SJSA1 (cell line): ENCODE results near the gene LAYN. TPM values are rescaled to one million over a fixed set of nuclear protein-coding genes. Genes with fewer than 3 reads are reported as not detected.

ENCODE experiments used
- DNase-seq, 2 experiments: peaks; one replicate each; pipeline ENCODE4 v3.0.0-alpha.2; 2015 to 2020; ENCODE audit warnings: low spot score in 2 of 2, low read depth in 1 of 2
- H3K27ac ChIP-seq: fragments of 250-450 bp; sonication (Bioruptor Pico); 2 replicates; pipeline ENCODE4 v1.5.1; 2020; ENCODE audit warnings: mild to moderate bottlenecking, moderate library complexity
- H3K27me3 ChIP-seq: fragments of 250-450 bp; sonication (Bioruptor Pico); replicated peaks from 2 replicates; pipeline ENCODE4 v1.5.1; 2020; ENCODE audit warnings: mild to moderate bottlenecking, moderate library complexity
- H3K36me3 ChIP-seq: fragments of 250-450 bp; sonication (Bioruptor Pico); 2 replicates; pipeline ENCODE4 v1.5.1; 2020; ENCODE audit warnings: mild to moderate bottlenecking
- H3K4me1 ChIP-seq: fragments of 250-450 bp; sonication (Bioruptor Pico); replicated peaks from 2 replicates; pipeline ENCODE4 v1.6.1; 2021; ENCODE audit warnings: mild to moderate bottlenecking
- H3K4me3 ChIP-seq: fragments of 250-450 bp; sonication (Bioruptor Pico); 2 replicates; pipeline ENCODE4 v1.5.1; 2020; ENCODE audit warnings: mild to moderate bottlenecking
- H3K9me3 ChIP-seq: fragments of 250-450 bp; sonication (Bioruptor Pico); replicated peaks from 2 replicates; pipeline ENCODE4 v1.5.1; 2020; ENCODE audit warnings: mild to moderate bottlenecking
- total RNA-seq: library from RNA; depleted of rRNA; stranded (reverse); fragments of >200 nt; shearing (Covaris generic); gene quantifications from 2 replicates; pipeline ENCODE4 v1.2.3, GENCODE V29; 2014; rRNA removed

The LAYN gene
- total RNA-seq, 1 experiment from 2014 or later: 94.6 TPM

DNA sequence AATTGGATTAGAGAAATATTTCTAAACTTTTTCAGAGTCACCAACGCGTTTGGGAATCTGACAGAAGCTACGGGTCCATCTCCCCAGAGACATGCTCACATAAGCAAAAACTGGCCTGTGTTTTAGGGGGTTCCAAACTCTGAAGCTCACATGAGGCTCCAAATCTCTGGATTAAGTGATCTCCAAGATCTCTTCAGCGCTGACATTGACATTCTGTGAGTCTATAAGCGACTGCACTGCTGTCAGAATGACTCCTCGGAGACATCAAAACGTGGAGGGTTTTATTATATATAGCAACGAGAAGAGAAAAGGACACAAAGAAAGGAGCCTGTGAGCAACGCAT is 61.1 kb downstream of the LAYN start:
- Histone ChIP-seq H3K36me3 (peaks cover 3% of the 10 kb centered on the region), H3K4me3 (peak overlapping the region; percentile 81), H3K9me3 (no peaks in the 10 kb centered on the region), H3K27ac (peak overlapping the region; percentile 61), H3K27me3 (no peaks in the 10 kb centered on the region), H3K4me1 (peaks cover 20% of the 10 kb centered on the region)
- DNase-seq: no peak

GRCh38 chr11:111601979-111602864 is 61.7 kb downstream of the LAYN start, which contains the start of gene SIK2:
TSS of gene SIK2 (plus strand) at chr11:111602449. CDS start at chr11:111602564, 115 bp downstream.
- peak; percentile 89 to 92 for DNase-seq
- Histone ChIP-seq H3K36me3 (peaks cover 3% of the 10 kb centered on the region), H3K4me1 (peaks cover 20% of the 10 kb centered on the region), H3K4me3 (peak within 1 kb of the TSS; percentile 81), H3K27me3 (no peaks in the 10 kb centered on the region), H3K27ac (peak within 1 kb of the TSS; percentile 86), H3K9me3 (no peaks in the 10 kb centered on the region)

DNA sequence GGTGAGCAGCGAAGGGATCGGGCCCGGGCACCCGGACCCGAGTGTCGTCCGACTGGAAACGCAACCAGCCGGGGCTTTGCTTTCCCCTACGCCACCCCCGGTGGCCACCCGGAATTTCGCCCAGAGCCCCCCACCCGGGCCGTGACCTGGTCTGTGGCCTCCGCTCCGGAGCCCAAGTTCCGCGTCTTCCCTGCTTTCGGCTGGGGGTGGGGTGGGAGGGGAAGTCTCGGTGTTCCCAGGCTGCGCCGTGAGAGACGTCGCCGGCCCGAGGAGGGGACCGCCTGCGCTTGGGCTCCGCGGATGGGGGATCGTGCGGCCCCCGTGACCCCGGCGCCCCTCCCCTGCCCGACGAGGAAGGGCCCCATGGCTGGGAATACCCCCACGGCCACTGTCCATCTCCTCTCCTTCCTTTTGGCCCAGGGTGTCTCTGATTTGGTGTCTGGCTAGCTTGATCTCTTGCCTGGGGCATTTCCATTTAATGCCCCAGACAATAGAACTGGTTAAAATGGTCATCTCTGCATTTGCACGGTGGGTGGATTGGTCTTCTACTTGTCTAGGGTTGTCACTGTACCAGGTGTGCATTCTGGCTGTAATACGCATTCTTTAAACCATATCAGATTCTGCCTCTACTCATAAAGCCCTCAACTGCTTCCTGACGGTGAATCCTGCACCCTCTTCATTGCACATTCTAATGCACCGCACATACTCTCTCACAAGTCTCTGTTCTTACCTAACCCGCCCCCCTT is 62.5 kb downstream of the LAYN start:
- no peaks in the 10 kb centered on the region for H3K27me3 ChIP-seq
- H3K36me3 ChIP-seq: peaks cover 3% of the 10 kb centered on the region
- peak in 1 of 2 experiments; percentile 10 for DNase-seq
- H3K9me3 ChIP-seq: no peaks in the 10 kb centered on the region
- peak overlapping the region; percentile 86 for H3K27ac ChIP-seq
- peak overlapping the region; percentile 81 for H3K4me3 ChIP-seq
- H3K4me1 ChIP-seq: peaks cover 17% of the 10 kb centered on the region

DNA sequence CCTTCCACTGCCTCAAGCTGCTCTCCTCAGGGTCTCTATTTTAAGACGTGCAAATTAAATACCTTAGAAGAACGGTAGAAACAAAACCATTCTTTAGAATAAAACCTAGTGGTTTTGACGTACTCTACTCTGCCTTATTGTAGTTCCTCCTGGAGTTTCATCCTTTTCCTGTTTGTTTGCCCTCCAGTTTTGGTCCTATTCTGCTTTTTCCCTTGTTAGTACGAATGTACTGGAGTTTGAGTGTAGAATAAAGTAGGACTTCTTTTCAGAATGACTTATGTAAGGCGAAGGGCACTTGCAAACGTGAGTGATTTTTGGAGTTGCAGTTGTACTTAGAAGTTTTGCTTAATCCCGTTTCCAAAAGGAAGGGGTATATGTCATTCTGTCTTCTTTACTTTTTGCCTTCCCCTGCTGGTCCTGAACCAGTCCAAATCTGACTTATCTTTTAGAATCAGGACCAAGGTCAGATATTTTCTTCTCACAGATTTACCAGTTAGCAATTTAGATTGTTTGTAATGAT is 63.2 kb downstream of the LAYN start:
- H3K4me1 ChIP-seq: peaks cover 14% of the 10 kb centered on the region
- DNase-seq: peak in 1 of 2 experiments; percentile 20
- no peaks in the 10 kb centered on the region for H3K9me3 ChIP-seq
- H3K27me3 ChIP-seq: no peaks in the 10 kb centered on the region
- peaks cover 3% of the 10 kb centered on the region for H3K36me3 ChIP-seq
- H3K4me3 ChIP-seq: peak overlapping the region; percentile 81
- peak overlapping the region; percentile 86; the same call in 1 of the 2 replicates for H3K27ac ChIP-seq

DNA sequence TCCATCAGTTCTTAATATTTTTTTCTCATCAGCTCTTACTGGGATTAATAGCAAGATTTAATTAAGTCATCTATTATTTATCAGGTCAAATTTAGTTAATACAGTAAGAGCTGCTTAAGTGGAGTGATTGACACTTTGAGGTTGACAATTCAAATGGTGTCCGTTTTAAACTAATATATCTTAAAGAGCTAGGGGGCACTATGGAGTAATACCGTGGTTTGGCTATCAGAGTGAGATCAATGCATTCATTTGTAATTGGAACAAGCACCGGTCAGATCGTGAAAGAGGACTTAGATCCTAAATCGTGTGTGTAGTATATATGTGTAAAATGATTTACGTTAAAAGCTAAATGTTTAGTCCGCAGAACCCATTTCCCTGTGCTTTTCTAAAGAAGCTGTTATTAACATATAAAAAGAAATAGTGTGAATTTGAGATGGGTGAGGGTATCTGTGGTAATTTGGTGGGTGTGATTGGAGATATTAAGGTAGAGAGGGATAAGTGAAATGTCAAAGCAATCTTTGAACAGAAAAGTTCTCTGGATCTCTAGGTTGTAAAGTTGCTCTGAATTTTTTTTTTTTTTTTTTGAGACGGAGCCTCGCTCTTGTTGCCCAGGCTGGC is 64.0 kb downstream of the LAYN start:
- DNase-seq: peak in 1 of 2 experiments; percentile 17
- H3K27ac ChIP-seq: no peak overlapping the region

GRCh38 chr11:111605681-111606080 is 65.2 kb downstream of the LAYN start:
- Histone ChIP-seq H3K4me3 (no peak overlapping the region), H3K36me3 (peaks cover 3% of the 10 kb centered on the region), H3K27ac (no peak overlapping the region), H3K9me3 (no peaks in the 10 kb centered on the region), H3K4me1 (peaks cover 14% of the 10 kb centered on the region), H3K27me3 (no peaks in the 10 kb centered on the region)
- DNase-seq: no peak

More for the DNA sequence above, 64.0 kb downstream of the LAYN start:
- H3K4me3 ChIP-seq: no peak overlapping the region
- peaks cover 14% of the 10 kb centered on the region for H3K4me1 ChIP-seq
- no peaks in the 10 kb centered on the region for H3K9me3 ChIP-seq
- no peaks in the 10 kb centered on the region for H3K27me3 ChIP-seq
- H3K36me3 ChIP-seq: peaks cover 3% of the 10 kb centered on the region

DNA sequence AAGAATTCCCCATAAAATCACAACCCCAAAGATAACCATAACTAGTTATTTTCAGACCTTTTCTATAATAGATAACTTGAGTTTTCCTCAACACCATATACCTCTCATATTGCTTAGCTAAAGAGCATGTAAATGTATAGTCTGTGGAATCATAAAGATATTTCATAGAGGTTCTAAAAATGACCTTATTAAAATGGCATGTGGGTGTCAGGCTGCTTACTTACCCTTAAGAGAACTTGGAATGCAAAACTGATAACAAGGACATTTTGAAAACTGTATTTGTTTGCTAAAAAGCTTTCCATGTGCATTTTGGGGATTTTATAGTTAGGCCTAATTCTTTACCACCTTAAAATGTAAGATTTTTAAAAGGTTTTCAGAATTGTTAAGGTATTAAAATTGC is 66.5 kb downstream of the LAYN start:
- Histone ChIP-seq H3K9me3 (no peaks in the 10 kb centered on the region), H3K4me3 (no peak overlapping the region), H3K27me3 (no peaks in the 10 kb centered on the region), H3K36me3 (peaks cover 3% of the 10 kb centered on the region), H3K27ac (no peak overlapping the region), H3K4me1 (peaks cover 11% of the 10 kb centered on the region)
- DNase-seq: no peak

DNA sequence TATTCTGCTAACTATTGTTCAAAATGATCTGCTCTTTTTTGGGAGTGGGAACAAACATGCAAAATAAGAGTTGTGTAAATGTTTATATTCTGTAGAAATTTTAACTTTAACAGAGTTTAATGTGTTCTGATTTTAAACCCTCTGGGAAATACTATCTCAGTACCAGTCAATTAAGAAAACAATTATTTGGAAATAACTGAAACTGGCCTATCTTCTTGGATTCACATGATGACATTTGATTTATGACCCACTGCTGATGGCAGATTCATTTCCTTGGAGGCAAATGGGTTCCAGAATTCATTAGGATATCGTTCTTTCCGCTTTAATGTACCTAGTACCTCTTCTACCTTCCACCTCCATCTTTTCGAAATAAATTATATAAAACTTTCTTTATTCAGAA is 67.2 kb downstream of the LAYN start:
- peaks cover 16% of the 10 kb centered on the region for H3K4me1 ChIP-seq
- no peaks in the 10 kb centered on the region for H3K27me3 ChIP-seq
- DNase-seq: no peak
- H3K9me3 ChIP-seq: no peaks in the 10 kb centered on the region
- no peak overlapping the region for H3K4me3 ChIP-seq
- no peak overlapping the region for H3K27ac ChIP-seq
- H3K36me3 ChIP-seq: no peaks in the 10 kb centered on the region; the same call in 1 of the 2 replicates

Other genes with a start within 250 kb of the LAYN start
- not detected in 2 replicates for gene POU2AF3, start 242.2 kb upstream of the LAYN start, total RNA-seq
- gene POU2AF1, start 161.4 kb upstream of the LAYN start, total RNA-seq: not detected in 2 replicates
- 2.4 TPM in 1 of 2 replicates, not detected in the other for gene BTG4, start 28.3 kb upstream of the LAYN start, total RNA-seq
- gene HOATZ, start 25.9 kb upstream of the LAYN start, total RNA-seq: not detected in 2 replicates
- gene SIK2, start 61.7 kb downstream of the LAYN start, total RNA-seq: 5.6 and 9.6 TPM in 2 replicates
- gene PPP2R1B, start 225.7 kb downstream of the LAYN start, total RNA-seq: 29.7 and 40.8 TPM in 2 replicates